ENCODE data around the gene CCSER2. TPM values are rescaled to one million over a fixed set of nuclear protein-coding genes. Genes with fewer than 3 reads are reported as not detected.
"Not testable (repeated sequence)": the region's sequence is repeated elsewhere in the genome, so short reads cannot be mapped to it uniquely, and the experiment has no call there.

The CCSER2 gene
- total RNA-seq, 1 donor from 2014 or later: 78.8 TPM

- Mint-ChIP-seq H3K27ac (ENCODE audit: unreplicated experiment) (no peak overlapping the region), H3K36me3 (ENCODE audit: low read depth) (no peaks in the 10 kb centered on the region), H3K27me3 (ENCODE audit: low read depth) (no peaks in the 10 kb centered on the region), H3K9me3 (ENCODE audit: low read depth) (peaks cover 13% of the 10 kb centered on the region), H3K4me3 (ENCODE audit: unreplicated experiment) (no peak overlapping the region), H3K4me1 (ENCODE audit: low read depth) (peaks cover 4% of the 10 kb centered on the region)
- DNase-seq (ENCODE audit: low spot score): no peak
- TF ChIP-seq CTCF (IDR thresholded peaks at IDR 0.05): peak; percentile 28
These were observed 194.4 kb downstream of the CCSER2 start for GRCh38 chr10:84522612-84523462.

GRCh38 chr10:84523526-84523925 lies 195.1 kb downstream of the CCSER2 start:
- H3K4me3 Mint-ChIP-seq (ENCODE audit: unreplicated experiment): no peak overlapping the region
- H3K27me3 Mint-ChIP-seq (ENCODE audit: low read depth): no peaks in the 10 kb centered on the region
- peaks cover 4% of the 10 kb centered on the region for H3K4me1 Mint-ChIP-seq (ENCODE audit: low read depth)
- no peaks in the 10 kb centered on the region for H3K36me3 Mint-ChIP-seq (ENCODE audit: low read depth)
- TF ChIP-seq CTCF (IDR thresholded peaks at IDR 0.05): no peak
- DNase-seq (ENCODE audit: low spot score): no peak
- no peak overlapping the region for H3K27ac Mint-ChIP-seq (ENCODE audit: unreplicated experiment)
- H3K9me3 Mint-ChIP-seq (ENCODE audit: low read depth): peaks cover 13% of the 10 kb centered on the region

- Mint-ChIP-seq H3K9me3 (ENCODE audit: low read depth) (peaks cover 13% of the 10 kb centered on the region), H3K27me3 (ENCODE audit: low read depth) (no peaks in the 10 kb centered on the region), H3K4me3 (ENCODE audit: unreplicated experiment) (no peak overlapping the region), H3K4me1 (ENCODE audit: low read depth) (peaks cover 4% of the 10 kb centered on the region), H3K36me3 (ENCODE audit: low read depth) (no peaks in the 10 kb centered on the region), H3K27ac (ENCODE audit: unreplicated experiment) (no peak overlapping the region)
- no peak for DNase-seq (ENCODE audit: low spot score)
- TF ChIP-seq CTCF (IDR thresholded peaks at IDR 0.05): no peak
These were observed 196.0 kb downstream of the CCSER2 start for GRCh38 chr10:84524435-84524834.

GRCh38 chr10:84525120-84525806 lies 196.9 kb downstream of the CCSER2 start:
- no peak for DNase-seq (ENCODE audit: low spot score)
- Mint-ChIP-seq H3K36me3 (ENCODE audit: low read depth) (no peaks in the 10 kb centered on the region), H3K27ac (ENCODE audit: unreplicated experiment) (no peak overlapping the region), H3K9me3 (ENCODE audit: low read depth) (peaks cover 13% of the 10 kb centered on the region), H3K4me1 (ENCODE audit: low read depth) (peaks cover 4% of the 10 kb centered on the region), H3K27me3 (ENCODE audit: low read depth) (no peaks in the 10 kb centered on the region), H3K4me3 (ENCODE audit: unreplicated experiment) (no peak overlapping the region)
- no peak for TF ChIP-seq CTCF (IDR thresholded peaks at IDR 0.05)

GRCh38 chr10:84525807-84526182 lies 197.4 kb downstream of the CCSER2 start:
- DNase-seq (ENCODE audit: low spot score); H3K4me3 Mint-ChIP-seq (ENCODE audit: unreplicated experiment); H3K4me1 Mint-ChIP-seq (ENCODE audit: low read depth); H3K27ac Mint-ChIP-seq (ENCODE audit: unreplicated experiment); H3K27me3 Mint-ChIP-seq (ENCODE audit: low read depth); H3K36me3 Mint-ChIP-seq (ENCODE audit: low read depth): not testable (repeated sequence)
- H3K9me3 Mint-ChIP-seq (ENCODE audit: low read depth): peaks cover 13% of the 10 kb centered on the region

- DNase-seq (ENCODE audit: low spot score); H3K27ac Mint-ChIP-seq (ENCODE audit: unreplicated experiment); H3K4me3 Mint-ChIP-seq (ENCODE audit: unreplicated experiment); H3K4me1 Mint-ChIP-seq (ENCODE audit: low read depth); H3K36me3 Mint-ChIP-seq (ENCODE audit: low read depth); H3K27me3 Mint-ChIP-seq (ENCODE audit: low read depth): not testable (repeated sequence)
- peaks cover 13% of the 10 kb centered on the region for H3K9me3 Mint-ChIP-seq (ENCODE audit: low read depth)
These were observed 199.0 kb downstream of the CCSER2 start for GRCh38 chr10:84527386-84527785.

GRCh38 chr10:84528526-84528925 lies 200.1 kb downstream of the CCSER2 start:
- not testable (repeated sequence) for DNase-seq (ENCODE audit: low spot score); H3K4me1 Mint-ChIP-seq (ENCODE audit: low read depth); H3K27me3 Mint-ChIP-seq (ENCODE audit: low read depth); H3K36me3 Mint-ChIP-seq (ENCODE audit: low read depth); H3K27ac Mint-ChIP-seq (ENCODE audit: unreplicated experiment); H3K4me3 Mint-ChIP-seq (ENCODE audit: unreplicated experiment)
- H3K9me3 Mint-ChIP-seq (ENCODE audit: low read depth): peaks cover 13% of the 10 kb centered on the region
